Measurements from ENCODE around the gene TXNDC17. TPM values are rescaled to one million over a fixed set of nuclear protein-coding genes. Genes with fewer than 3 reads are reported as not detected.

Gene TXNDC17
- total RNA-seq, 1 experiment from 2014 or later = 114 TPM

- Histone ChIP-seq H3K4me3 (no peak overlapping the region), H3K9me3 (ENCODE audit: insufficient read depth, low read depth) (no peaks in the 10 kb centered on the region), H3K4me1 (replicated peaks; ENCODE audit: insufficient read depth) (no peaks in the 10 kb centered on the region), H3K4me2 (no peak overlapping the region), H2AFZ (no peak overlapping the region), H3K36me3 (ENCODE audit: low read depth) (peaks cover 60% of the 10 kb centered on the region), H4K20me1 (ENCODE audit: insufficient read depth) (no peaks in the 10 kb centered on the region; the same call in 1 of the 2 replicates), H3K27ac (no peak overlapping the region), H3K27me3 (ENCODE audit: insufficient read depth, low read depth) (no peaks in the 10 kb centered on the region), H3K9me2 (ENCODE audit: insufficient read depth) (no peaks in the 10 kb centered on the region), H3K79me2 (ENCODE audit: low read depth) (no peaks in the 10 kb centered on the region), H3F3A (ENCODE audit: insufficient read depth, low read depth) (peaks cover 13% of the 10 kb centered on the region; the same call in 1 of the 2 replicates)
- no peak for DNase-seq
- ChIA-PET CTCF (no interaction called here), POLR2A (ENCODE audit: unreplicated experiment) (no interaction called here)
- no TSS peak for BruUV-seq (replicated peaks)
- no peak for TF ChIP-seq CTCF (conservative IDR thresholded peaks at IDR 0.05)
- TF ChIP-seq EZH2 (IDR thresholded peaks at IDR 0.05; ENCODE audit: low read depth) = no peak
- intact Hi-C loops (cut with micrococcal nuclease; ENCODE audit: unreplicated experiment) = no loop called here
Observed at GRCh38 chr17:6596081-6596480, 44.8 kb upstream of the TXNDC17 start.

- H2AFZ ChIP-seq = no peak overlapping the region
- no peaks in the 10 kb centered on the region for H3K4me1 ChIP-seq (replicated peaks; ENCODE audit: insufficient read depth)
- no peak overlapping the region for H3K4me3 ChIP-seq
- ChIA-PET CTCF (no interaction called here), POLR2A (ENCODE audit: unreplicated experiment) (no interaction called here)
- BruUV-seq (replicated peaks) = no TSS peak
- H3K9me3 ChIP-seq (ENCODE audit: insufficient read depth, low read depth) = no peaks in the 10 kb centered on the region
- H3K79me2 ChIP-seq (ENCODE audit: low read depth) = peaks cover under 1% of the 10 kb centered on the region; the same call in 1 of the 2 replicates
- peaks cover 13% of the 10 kb centered on the region; the same call in 1 of the 2 replicates for H3F3A ChIP-seq (ENCODE audit: insufficient read depth, low read depth)
- no peak for DNase-seq
- no peak for TF ChIP-seq EZH2 (IDR thresholded peaks at IDR 0.05; ENCODE audit: low read depth)
- no peak for TF ChIP-seq CTCF (conservative IDR thresholded peaks at IDR 0.05)
- H3K27ac ChIP-seq = no peak overlapping the region
- H4K20me1 ChIP-seq (ENCODE audit: insufficient read depth) = no peaks in the 10 kb centered on the region; the same call in 1 of the 2 replicates
- H3K9me2 ChIP-seq (ENCODE audit: insufficient read depth) = no peaks in the 10 kb centered on the region
- H3K4me2 ChIP-seq = no peak overlapping the region
- intact Hi-C loops (cut with micrococcal nuclease; ENCODE audit: unreplicated experiment) = no loop called here
- H3K36me3 ChIP-seq (ENCODE audit: low read depth) = peaks cover 64% of the 10 kb centered on the region
- H3K27me3 ChIP-seq (ENCODE audit: insufficient read depth, low read depth) = no peaks in the 10 kb centered on the region
Observed at GRCh38 chr17:6596511-6596910, 44.3 kb upstream of the TXNDC17 start.

- no TSS peak for BruUV-seq (replicated peaks)
- no peaks in the 10 kb centered on the region for H3K9me3 ChIP-seq (ENCODE audit: insufficient read depth, low read depth)
- ChIA-PET CTCF (no interaction called here), POLR2A (ENCODE audit: unreplicated experiment) (no interaction called here)
- H3K36me3 ChIP-seq (ENCODE audit: low read depth) = peaks cover 68% of the 10 kb centered on the region
- H3K9me2 ChIP-seq (ENCODE audit: insufficient read depth) = no peaks in the 10 kb centered on the region
- peaks cover 5% of the 10 kb centered on the region; the same call in 1 of the 2 replicates for H3K79me2 ChIP-seq (ENCODE audit: low read depth)
- intact Hi-C loops (cut with micrococcal nuclease; ENCODE audit: unreplicated experiment) = no loop called here
- no peaks in the 10 kb centered on the region for H3K4me1 ChIP-seq (replicated peaks; ENCODE audit: insufficient read depth)
- peaks cover 2% of the 10 kb centered on the region; the same call in 1 of the 2 replicates for H4K20me1 ChIP-seq (ENCODE audit: insufficient read depth)
- no peaks in the 10 kb centered on the region for H3K27me3 ChIP-seq (ENCODE audit: insufficient read depth, low read depth)
- H3K4me3 ChIP-seq = no peak overlapping the region
- no peak overlapping the region for H2AFZ ChIP-seq
- TF ChIP-seq CTCF (conservative IDR thresholded peaks at IDR 0.05) (no peak), EZH2 (IDR thresholded peaks at IDR 0.05; ENCODE audit: low read depth) (no peak)
- H3K4me2 ChIP-seq = no peak overlapping the region
- no peak for DNase-seq
- peaks cover 13% of the 10 kb centered on the region; the same call in 1 of the 2 replicates for H3F3A ChIP-seq (ENCODE audit: insufficient read depth, low read depth)
- H3K27ac ChIP-seq = no peak overlapping the region
Observed at GRCh38 chr17:6596941-6597340, 43.9 kb upstream of the TXNDC17 start.

All from PC-9 (cell line).